Measurements from ENCODE around the gene ADIPOR1.

DNA sequence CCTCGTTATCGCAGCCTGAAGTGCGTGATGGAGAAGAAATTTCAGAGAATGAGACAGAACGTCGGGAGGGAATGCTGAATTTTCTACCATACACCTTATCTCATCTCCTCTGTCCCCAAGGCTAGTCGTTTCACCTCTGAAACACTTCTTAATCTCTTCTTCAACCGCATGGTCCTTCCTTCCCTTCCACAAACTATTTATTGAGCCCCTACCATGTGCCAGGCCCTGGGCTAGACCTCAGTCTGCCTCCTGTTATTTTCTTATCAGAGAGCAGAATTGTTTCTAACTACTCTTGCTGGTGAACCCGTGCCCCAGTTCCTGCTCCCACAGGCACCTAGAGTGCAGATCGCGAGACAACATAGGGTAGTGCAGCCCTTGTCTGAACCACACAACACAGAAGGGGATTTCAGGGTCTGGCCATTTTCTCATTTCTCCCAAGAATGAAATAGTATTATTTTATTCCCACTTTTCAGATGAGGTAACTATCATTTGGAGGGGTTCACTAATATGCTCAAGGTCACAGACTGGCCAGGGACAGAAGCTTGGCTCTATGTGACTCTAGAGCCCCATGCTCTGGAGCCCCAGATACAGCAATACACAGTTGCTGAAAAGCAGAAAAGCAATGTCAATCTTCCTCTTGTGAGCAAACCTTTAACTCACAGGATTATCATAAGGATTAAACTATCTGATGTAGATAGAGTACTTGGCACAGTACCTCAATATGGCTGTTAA lies 598 bp upstream of the ADIPOR1 start:
- TF ChIP-seq, protein P1, sequence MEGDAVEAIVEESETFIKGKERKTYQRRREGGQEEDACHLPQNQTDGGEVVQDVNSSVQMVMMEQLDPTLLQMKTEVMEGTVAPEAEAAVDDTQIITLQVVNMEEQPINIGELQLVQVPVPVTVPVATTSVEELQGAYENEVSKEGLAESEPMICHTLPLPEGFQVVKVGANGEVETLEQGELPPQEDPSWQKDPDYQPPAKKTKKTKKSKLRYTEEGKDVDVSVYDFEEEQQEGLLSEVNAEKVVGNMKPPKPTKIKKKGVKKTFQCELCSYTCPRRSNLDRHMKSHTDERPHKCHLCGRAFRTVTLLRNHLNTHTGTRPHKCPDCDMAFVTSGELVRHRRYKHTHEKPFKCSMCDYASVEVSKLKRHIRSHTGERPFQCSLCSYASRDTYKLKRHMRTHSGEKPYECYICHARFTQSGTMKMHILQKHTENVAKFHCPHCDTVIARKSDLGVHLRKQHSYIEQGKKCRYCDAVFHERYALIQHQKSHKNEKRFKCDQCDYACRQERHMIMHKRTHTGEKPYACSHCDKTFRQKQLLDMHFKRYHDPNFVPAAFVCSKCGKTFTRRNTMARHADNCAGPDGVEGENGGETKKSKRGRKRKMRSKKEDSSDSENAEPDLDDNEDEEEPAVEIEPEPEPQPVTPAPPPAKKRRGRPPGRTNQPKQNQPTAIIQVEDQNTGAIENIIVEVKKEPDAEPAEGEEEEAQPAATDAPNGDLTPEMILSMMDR (IDR thresholded peaks at IDR 0.05), result no peak
- no peak for TF ChIP-seq POLR2A (IDR thresholded peaks at IDR 0.05)

Measured in ovary (tissue), 3 donors.